GM20000 (cell line): ENCODE measurements around the gene GPC3.

ENCODE experiments used
- DNase-seq: peaks from one replicate; pipeline ENCODE4 v3.0.0; 2012; ENCODE audit warnings: low spot score
- TF ChIP-seq, protein P1 (sequence below): IDR thresholded peaks from 2 replicates; pipeline ENCODE4 v1.5.1; 2012; ENCODE audit warnings: mild to moderate bottlenecking, control low read depth; ENCODE audit errors: extremely low read depth, missing control alignments

Gene GPC3

DNA sequence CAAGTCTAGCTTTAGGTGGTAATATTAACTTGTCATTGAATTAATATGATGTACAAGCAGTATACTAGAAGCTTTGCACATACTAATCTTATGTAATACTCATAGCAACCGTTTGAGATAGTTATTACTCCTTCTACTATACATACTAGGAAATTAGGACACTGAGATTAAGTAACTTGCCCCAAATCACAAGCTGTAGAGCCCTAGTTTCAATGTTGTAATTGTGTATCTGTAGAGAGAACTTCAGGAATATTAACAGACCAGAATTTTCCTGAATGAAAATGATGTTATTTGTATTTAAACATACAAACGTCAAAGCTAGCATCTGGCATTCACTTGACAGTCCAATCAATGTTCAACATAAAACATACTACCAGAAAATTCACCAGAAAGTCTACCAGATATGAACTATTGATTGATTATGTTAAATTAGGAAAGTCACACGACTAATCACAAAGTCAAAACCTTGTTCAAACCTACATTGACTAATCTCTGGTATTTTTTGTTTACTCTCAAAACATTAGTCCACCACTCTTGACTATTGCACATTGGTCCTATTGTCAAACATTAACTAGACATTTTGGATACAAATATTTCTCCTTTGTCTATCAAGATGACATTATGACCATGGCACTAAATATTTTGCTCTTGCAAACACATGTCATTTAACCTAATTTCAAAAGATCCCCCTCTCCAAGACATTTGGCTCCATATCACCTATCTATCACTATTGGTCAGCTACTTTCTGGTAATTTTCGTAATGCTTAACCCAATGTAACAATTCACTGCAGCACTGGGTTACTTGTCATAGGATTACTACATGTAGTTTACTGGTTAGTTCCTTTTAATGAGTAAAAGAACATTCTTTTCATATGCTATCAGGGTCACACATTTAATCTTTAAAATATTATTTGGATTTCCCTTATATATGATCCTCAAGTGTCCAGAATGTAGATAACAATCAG, 100.7 kb downstream of the GPC3 start:
- DNase-seq = no peak
- TF ChIP-seq, protein P1, sequence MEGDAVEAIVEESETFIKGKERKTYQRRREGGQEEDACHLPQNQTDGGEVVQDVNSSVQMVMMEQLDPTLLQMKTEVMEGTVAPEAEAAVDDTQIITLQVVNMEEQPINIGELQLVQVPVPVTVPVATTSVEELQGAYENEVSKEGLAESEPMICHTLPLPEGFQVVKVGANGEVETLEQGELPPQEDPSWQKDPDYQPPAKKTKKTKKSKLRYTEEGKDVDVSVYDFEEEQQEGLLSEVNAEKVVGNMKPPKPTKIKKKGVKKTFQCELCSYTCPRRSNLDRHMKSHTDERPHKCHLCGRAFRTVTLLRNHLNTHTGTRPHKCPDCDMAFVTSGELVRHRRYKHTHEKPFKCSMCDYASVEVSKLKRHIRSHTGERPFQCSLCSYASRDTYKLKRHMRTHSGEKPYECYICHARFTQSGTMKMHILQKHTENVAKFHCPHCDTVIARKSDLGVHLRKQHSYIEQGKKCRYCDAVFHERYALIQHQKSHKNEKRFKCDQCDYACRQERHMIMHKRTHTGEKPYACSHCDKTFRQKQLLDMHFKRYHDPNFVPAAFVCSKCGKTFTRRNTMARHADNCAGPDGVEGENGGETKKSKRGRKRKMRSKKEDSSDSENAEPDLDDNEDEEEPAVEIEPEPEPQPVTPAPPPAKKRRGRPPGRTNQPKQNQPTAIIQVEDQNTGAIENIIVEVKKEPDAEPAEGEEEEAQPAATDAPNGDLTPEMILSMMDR = no peak

DNA sequence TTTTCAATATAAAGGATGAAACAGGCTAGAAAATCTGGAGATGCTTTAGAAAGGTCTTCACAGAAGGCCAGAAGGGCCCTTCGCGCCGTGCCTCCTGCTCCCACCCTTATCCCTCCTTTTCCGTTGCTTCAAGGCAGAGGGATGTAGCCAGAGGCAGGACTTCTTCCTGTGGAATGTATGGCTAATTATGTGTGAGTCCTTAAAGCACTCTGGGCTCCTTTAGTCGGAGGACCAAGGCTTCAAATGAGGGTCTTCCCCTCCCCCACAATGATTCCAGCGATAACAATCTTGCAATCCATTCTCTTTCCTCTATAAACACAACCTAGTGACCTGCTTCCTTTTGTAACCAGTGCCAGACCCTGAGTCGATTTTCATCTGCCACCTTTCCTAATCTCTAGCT, 103.5 kb downstream of the GPC3 start:
- TF ChIP-seq, protein P1 = no peak
- DNase-seq = no peak

DNA sequence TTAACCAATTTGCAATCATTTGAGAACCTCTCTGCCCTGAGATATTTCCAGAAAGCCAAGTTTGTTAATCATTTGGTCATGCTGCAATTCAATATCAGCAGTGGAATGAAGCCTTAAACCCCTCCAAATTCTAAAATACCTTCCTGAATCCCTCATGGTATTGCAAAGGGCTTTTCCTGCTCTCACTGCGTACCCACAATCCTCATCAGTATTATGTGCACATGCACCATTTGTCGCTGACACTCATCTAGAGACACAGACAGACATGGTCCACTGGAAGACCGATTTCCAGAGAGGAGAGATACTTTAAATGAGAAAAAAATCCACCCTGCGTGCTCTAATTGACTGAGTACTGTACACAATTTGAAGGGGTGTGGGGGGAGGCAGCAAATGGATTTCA, 104.4 kb downstream of the GPC3 start:
- TF ChIP-seq, protein P1 = no peak
- DNase-seq = no peak

DNA sequence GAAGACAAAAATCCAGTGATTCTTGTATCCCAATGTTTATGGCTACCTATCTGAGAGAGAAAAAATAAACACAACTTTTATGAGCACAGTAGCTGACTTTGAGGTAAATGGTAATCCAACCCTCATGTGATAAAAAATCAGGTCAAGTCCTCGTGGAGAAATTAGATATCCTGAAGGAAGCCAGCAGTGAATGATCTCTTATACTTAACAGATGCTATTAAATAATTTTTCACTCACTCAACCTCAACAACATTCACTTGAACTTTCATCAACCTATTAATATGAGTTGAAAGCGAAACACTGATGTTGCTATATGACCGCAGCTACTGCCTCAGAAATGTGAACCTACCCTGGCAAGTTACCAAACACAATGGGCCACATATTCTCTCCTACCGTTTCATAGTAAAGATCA, 105.4 kb downstream of the GPC3 start:
- TF ChIP-seq, protein P1 = no peak

DNA sequence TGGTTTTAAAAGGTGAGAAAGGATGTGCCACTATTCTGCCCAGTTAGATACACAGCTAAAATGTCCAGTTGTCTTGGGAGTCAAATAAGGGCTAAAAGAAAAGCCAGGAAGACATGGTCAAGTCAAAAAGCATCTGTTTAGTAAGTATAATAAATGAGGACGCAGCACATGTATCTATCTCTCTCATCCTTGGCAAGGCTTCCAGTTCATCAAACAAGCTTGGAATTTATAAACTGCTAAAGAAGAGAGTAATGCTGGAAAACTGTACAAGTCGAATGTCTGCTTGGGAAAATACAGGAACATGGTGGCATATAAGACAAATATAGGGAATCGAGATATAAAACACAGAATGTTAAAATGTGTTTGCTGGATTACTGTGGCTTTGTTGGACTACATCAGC, 106.7 kb downstream of the GPC3 start:
- TF ChIP-seq, protein P1 = no peak
- DNase-seq = no peak

More for the DNA sequence above, 105.4 kb downstream of the GPC3 start:
- no peak for DNase-seq

DNA sequence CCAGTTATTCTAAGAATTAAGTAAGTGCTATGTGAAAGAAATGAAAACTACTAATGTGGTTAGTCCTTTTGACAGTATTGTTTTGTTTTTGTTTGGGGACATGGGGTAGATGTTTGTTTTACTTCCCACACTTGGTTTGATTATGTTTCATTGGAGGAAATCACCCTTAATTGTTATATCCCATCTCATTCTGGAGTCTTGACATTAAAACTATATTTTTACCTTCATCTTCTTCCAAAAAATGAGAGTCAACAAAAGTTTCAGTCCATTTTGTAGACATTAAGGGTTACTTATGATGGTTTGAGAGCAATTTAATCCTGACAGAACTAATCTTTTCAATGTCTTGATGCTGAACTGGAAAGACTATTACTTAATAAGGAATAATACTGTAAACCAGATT, 108.7 kb downstream of the GPC3 start:
- no peak for DNase-seq
- TF ChIP-seq, protein P1 = no peak

DNA sequence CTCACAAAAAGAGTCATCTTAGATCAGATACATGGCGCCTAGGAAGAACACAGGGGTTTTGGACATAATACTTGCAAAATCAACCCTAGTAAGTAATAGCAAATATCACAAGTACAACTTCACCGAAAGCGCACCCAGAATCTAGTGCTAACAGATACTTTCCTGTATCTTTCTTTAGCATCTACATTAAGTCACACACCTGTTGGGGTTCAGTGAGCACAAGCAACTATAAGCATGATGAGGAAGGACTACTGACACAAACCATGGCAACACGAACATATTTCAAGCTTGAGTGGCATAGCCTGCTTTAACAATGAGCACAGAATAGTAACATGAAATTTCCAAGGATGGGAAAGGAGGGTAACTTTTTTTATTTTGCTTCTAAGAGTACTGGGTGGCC, 116.1 kb downstream of the GPC3 start:
- no peak for DNase-seq
- TF ChIP-seq, protein P1 = no peak
